Stimulated activated effector memory CD8-positive, alpha-beta T cell treated with anti-CD3 and anti-CD28 coated beads, Interleukin-12 subunit alpha, Interleukin-12 subunit beta, amount 100 ng/mL, for 72 hours (primary cell): Measurements from ENCODE around the gene PTPRN2.

Experiments
- ATAC-seq: fragments of 150-1000 bp; cut with Tn5 transposase; 2 replicates; pipeline ENCODE4 v1.10.0; 2021
- DNase-seq, 2 donors: peaks; one replicate each; pipeline ENCODE4 v3.0.0; 2021 to 2022; ENCODE audit warnings: low spot score in 2 of 2
- H3K27ac Mint-ChIP-seq: one replicate; pipeline ENCODE4 v1.8.0; 2022; ENCODE audit warnings: mild to moderate bottlenecking, mixed read lengths
- H3K36me3 Mint-ChIP-seq: one replicate; pipeline ENCODE4 v1.8.0; 2022; ENCODE audit warnings: mild to moderate bottlenecking, mixed read lengths
- H3K4me1 Mint-ChIP-seq: one replicate; pipeline ENCODE4 v1.8.0; 2022; ENCODE audit warnings: mixed read lengths
- H3K4me3 Mint-ChIP-seq: one replicate; pipeline ENCODE4 v1.8.0; 2022; ENCODE audit warnings: mild to moderate bottlenecking, mixed read lengths
- H3K9me3 Mint-ChIP-seq: one replicate; pipeline ENCODE4 v1.8.0; 2022; ENCODE audit warnings: mixed read lengths

The PTPRN2 gene

GRCh38 chr7:157721468-157722136 lies 866.0 kb downstream of the PTPRN2 start:
- ATAC-seq (no peak), DNase-seq (no peak)
- Mint-ChIP-seq H3K4me1 (no peaks in the 10 kb centered on the region), H3K4me3 (no peak overlapping the region), H3K36me3 (no peaks in the 10 kb centered on the region), H3K27ac (no peak overlapping the region), H3K9me3 (no peaks in the 10 kb centered on the region)

- Mint-ChIP-seq H3K9me3 (no peaks in the 10 kb centered on the region), H3K27ac (no peak overlapping the region), H3K36me3 (no peaks in the 10 kb centered on the region), H3K4me1 (no peaks in the 10 kb centered on the region), H3K4me3 (no peak overlapping the region)
- ATAC-seq (no peak), DNase-seq (no peak)
Measured at GRCh38 chr7:157719705-157720655, 867.6 kb downstream of the PTPRN2 start.

GRCh38 chr7:157719008-157719682 lies 868.5 kb downstream of the PTPRN2 start:
- ATAC-seq (no peak), DNase-seq (no peak)
- H3K27ac Mint-ChIP-seq, result no peak overlapping the region
- H3K36me3 Mint-ChIP-seq, result no peaks in the 10 kb centered on the region
- H3K9me3 Mint-ChIP-seq, result no peaks in the 10 kb centered on the region
- no peak overlapping the region for H3K4me3 Mint-ChIP-seq
- H3K4me1 Mint-ChIP-seq, result no peaks in the 10 kb centered on the region

- no peak for ATAC-seq
- H3K4me3 Mint-ChIP-seq, result no peak overlapping the region
- H3K9me3 Mint-ChIP-seq, result no peaks in the 10 kb centered on the region
- H3K27ac Mint-ChIP-seq, result no peak overlapping the region
- no peak for DNase-seq
- no peaks in the 10 kb centered on the region for H3K36me3 Mint-ChIP-seq
- no peaks in the 10 kb centered on the region for H3K4me1 Mint-ChIP-seq
Measured at GRCh38 chr7:157718303-157719007, 869.2 kb downstream of the PTPRN2 start.

GRCh38 chr7:157717211-157718174 lies 870.1 kb downstream of the PTPRN2 start:
- Mint-ChIP-seq H3K36me3 (no peaks in the 10 kb centered on the region), H3K9me3 (no peaks in the 10 kb centered on the region), H3K4me1 (no peaks in the 10 kb centered on the region), H3K4me3 (no peak overlapping the region), H3K27ac (no peak overlapping the region)
- DNase-seq (no peak), ATAC-seq (no peak)

GRCh38 chr7:157715938-157716280 lies 871.7 kb downstream of the PTPRN2 start:
- H3K36me3 Mint-ChIP-seq, result no peaks in the 10 kb centered on the region
- ATAC-seq (no peak), DNase-seq (no peak)
- H3K4me1 Mint-ChIP-seq, result no peaks in the 10 kb centered on the region
- H3K9me3 Mint-ChIP-seq, result no peaks in the 10 kb centered on the region
- H3K4me3 Mint-ChIP-seq, result no peak overlapping the region
- no peak overlapping the region for H3K27ac Mint-ChIP-seq

GRCh38 chr7:157715071-157715937 lies 872.3 kb downstream of the PTPRN2 start:
- H3K4me3 Mint-ChIP-seq, result no peak overlapping the region
- no peak overlapping the region for H3K27ac Mint-ChIP-seq
- no peak for ATAC-seq
- H3K36me3 Mint-ChIP-seq, result no peaks in the 10 kb centered on the region
- no peaks in the 10 kb centered on the region for H3K4me1 Mint-ChIP-seq
- no peaks in the 10 kb centered on the region for H3K9me3 Mint-ChIP-seq
- no peak for DNase-seq

GRCh38 chr7:157714166-157715070 lies 873.2 kb downstream of the PTPRN2 start:
- Mint-ChIP-seq H3K9me3 (no peaks in the 10 kb centered on the region), H3K4me3 (no peak overlapping the region), H3K4me1 (no peaks in the 10 kb centered on the region), H3K27ac (no peak overlapping the region), H3K36me3 (no peaks in the 10 kb centered on the region)
- DNase-seq, result no peak
- no peak for ATAC-seq

GRCh38 chr7:157713591-157713990 lies 874.0 kb downstream of the PTPRN2 start:
- Mint-ChIP-seq H3K9me3 (no peaks in the 10 kb centered on the region), H3K4me1 (no peaks in the 10 kb centered on the region), H3K36me3 (no peaks in the 10 kb centered on the region), H3K27ac (no peak overlapping the region), H3K4me3 (no peak overlapping the region)
- no peak for ATAC-seq
- DNase-seq, result no peak

GRCh38 chr7:157712666-157713235 lies 874.9 kb downstream of the PTPRN2 start:
- Mint-ChIP-seq H3K36me3 (no peaks in the 10 kb centered on the region), H3K9me3 (no peaks in the 10 kb centered on the region), H3K4me3 (no peak overlapping the region), H3K27ac (no peak overlapping the region), H3K4me1 (no peaks in the 10 kb centered on the region)
- no peak for ATAC-seq
- DNase-seq, result no peak

GRCh38 chr7:157711353-157711888 lies 876.2 kb downstream of the PTPRN2 start:
- Mint-ChIP-seq H3K27ac (no peak overlapping the region), H3K9me3 (no peaks in the 10 kb centered on the region), H3K4me3 (no peak overlapping the region), H3K4me1 (no peaks in the 10 kb centered on the region), H3K36me3 (no peaks in the 10 kb centered on the region)
- DNase-seq (no peak), ATAC-seq (no peak)

- no peaks in the 10 kb centered on the region for H3K4me1 Mint-ChIP-seq
- no peak overlapping the region for H3K27ac Mint-ChIP-seq
- no peaks in the 10 kb centered on the region for H3K9me3 Mint-ChIP-seq
- no peaks in the 10 kb centered on the region for H3K36me3 Mint-ChIP-seq
- DNase-seq, result no peak
- no peak overlapping the region for H3K4me3 Mint-ChIP-seq
- ATAC-seq, result no peak
Measured at GRCh38 chr7:157710396-157710795, 877.2 kb downstream of the PTPRN2 start.
